Osteocyte (in vitro differentiated cells): Measurements from ENCODE around the gene PNMA5. TPM values are rescaled to one million over a fixed set of nuclear protein-coding genes. Genes with fewer than 3 reads are reported as not detected.

Experiments used
- DNase-seq: peaks from one replicate; pipeline ENCODE4 v3.0.0; 2021; ENCODE audit warnings: mixed read lengths; ENCODE audit not compliant: unreplicated experiment; ENCODE audit errors: extremely low spot score
- H3K27ac Mint-ChIP-seq: one replicate; pipeline ENCODE4 v1.8.0; 2021; ENCODE audit warnings: mild to moderate bottlenecking, mixed read lengths; ENCODE audit not compliant: unreplicated experiment
- H3K27me3 Mint-ChIP-seq: one replicate; pipeline ENCODE4 v1.8.0; 2021; ENCODE audit warnings: mixed read lengths; ENCODE audit not compliant: unreplicated experiment
- H3K36me3 Mint-ChIP-seq: one replicate; pipeline ENCODE4 v1.8.0; 2021; ENCODE audit warnings: mixed read lengths; ENCODE audit not compliant: unreplicated experiment
- H3K4me1 Mint-ChIP-seq: one replicate; pipeline ENCODE4 v1.8.0; 2021; ENCODE audit warnings: mixed read lengths; ENCODE audit not compliant: unreplicated experiment
- H3K4me3 Mint-ChIP-seq: one replicate; pipeline ENCODE4 v1.8.0; 2021; ENCODE audit warnings: mild to moderate bottlenecking, moderate library complexity, mixed read lengths; ENCODE audit not compliant: unreplicated experiment
- H3K9me3 Mint-ChIP-seq: one replicate; pipeline ENCODE4 v1.8.0; 2021; ENCODE audit warnings: mixed read lengths; ENCODE audit not compliant: unreplicated experiment
- CTCF ChIP-seq: fragments of 200-600 bp; sonication (generic); IDR thresholded peaks from 2 replicates; pipeline ENCODE4 v1.5.0; 2021; ENCODE audit warnings: antibody characterized with exemption, mild to moderate bottlenecking, moderate library complexity
- total RNA-seq: library from RNA; stranded (reverse); gene quantifications from 2 replicates; pipeline ENCODE4 v1.2.1, GENCODE V29; 2021

Gene PNMA5
- total RNA-seq, 1 donor from 2014 or later = not detected

- TF ChIP-seq CTCF = no peak
- Mint-ChIP-seq H3K9me3 (peaks cover 6% of the 10 kb centered on the region), H3K27ac (peak overlapping the region; percentile 11), H3K27me3 (no peaks in the 10 kb centered on the region), H3K4me3 (peak overlapping the region; percentile 81), H3K36me3 (no peaks in the 10 kb centered on the region), H3K4me1 (peaks cover 12% of the 10 kb centered on the region)
- DNase-seq = no peak
These were observed 51.9 kb downstream of the PNMA5 start for GRCh38 chrX:152942077-152942442.

- no peaks in the 10 kb centered on the region for H3K27me3 Mint-ChIP-seq
- peaks cover 12% of the 10 kb centered on the region for H3K4me1 Mint-ChIP-seq
- DNase-seq = peak; percentile 97
- no peaks in the 10 kb centered on the region for H3K36me3 Mint-ChIP-seq
- peak overlapping the region; percentile 81 for H3K4me3 Mint-ChIP-seq
- peaks cover 6% of the 10 kb centered on the region for H3K9me3 Mint-ChIP-seq
- peak overlapping the region; percentile 79 for H3K27ac Mint-ChIP-seq
- peak; percentile 82 for TF ChIP-seq CTCF
These were observed 52.4 kb downstream of the PNMA5 start for GRCh38 chrX:152941328-152942076.

Other genes with a start within 250 kb of the PNMA5 start
- not detected in 2 replicates for gene MAGEA2, start 240.3 kb downstream of the PNMA5 start, total RNA-seq
- not detected in 2 replicates for gene CSAG3, start 234.9 kb downstream of the PNMA5 start, total RNA-seq
- gene MAGEA6, start 224.4 kb downstream of the PNMA5 start, total RNA-seq = not detected in 2 replicates
- 32.0 and 34.8 TPM in 2 replicates for gene CETN2, start 163.4 kb downstream of the PNMA5 start, total RNA-seq
- 14.1 and 14.7 TPM in 2 replicates for gene NSDHL, start 163.1 kb downstream of the PNMA5 start, total RNA-seq
- gene ZNF185, start 96.0 kb downstream of the PNMA5 start, total RNA-seq = 8.0 TPM in 2 replicates
- gene PNMA3, start 62.4 kb upstream of the PNMA5 start, total RNA-seq = not detected in 2 replicates
- 1.5 and 1.6 TPM in 2 replicates for gene PNMA6A, start 78.3 kb upstream of the PNMA5 start, total RNA-seq
- not detected in 2 replicates for gene MAGEA1, start 185.2 kb upstream of the PNMA5 start, total RNA-seq